NCI-H460 (cell line): Measurements from ENCODE around the gene ANGEL2. TPM values are rescaled to one million over a fixed set of nuclear protein-coding genes. Genes with fewer than 3 reads are reported as not detected.
"Not testable (repeated sequence)": the region's sequence is repeated elsewhere in the genome, so short reads cannot be mapped to it uniquely, and the experiment has no call there.

ENCODE experiments used
- DNase-seq: peaks from one replicate; pipeline ENCODE4 v3.0.0-alpha.2; 2016; ENCODE audit warnings: low read depth; ENCODE audit errors: extremely low read depth
- total RNA-seq: library from RNA; depleted of rRNA; stranded (reverse); fragments of >200 nt; shearing (Covaris generic); gene quantifications from 2 replicates; pipeline ENCODE4 v1.2.3, GENCODE V29; 2014

The ANGEL2 gene
- total RNA-seq, 1 experiment from 2014 or later = 72.2 TPM

DNA sequence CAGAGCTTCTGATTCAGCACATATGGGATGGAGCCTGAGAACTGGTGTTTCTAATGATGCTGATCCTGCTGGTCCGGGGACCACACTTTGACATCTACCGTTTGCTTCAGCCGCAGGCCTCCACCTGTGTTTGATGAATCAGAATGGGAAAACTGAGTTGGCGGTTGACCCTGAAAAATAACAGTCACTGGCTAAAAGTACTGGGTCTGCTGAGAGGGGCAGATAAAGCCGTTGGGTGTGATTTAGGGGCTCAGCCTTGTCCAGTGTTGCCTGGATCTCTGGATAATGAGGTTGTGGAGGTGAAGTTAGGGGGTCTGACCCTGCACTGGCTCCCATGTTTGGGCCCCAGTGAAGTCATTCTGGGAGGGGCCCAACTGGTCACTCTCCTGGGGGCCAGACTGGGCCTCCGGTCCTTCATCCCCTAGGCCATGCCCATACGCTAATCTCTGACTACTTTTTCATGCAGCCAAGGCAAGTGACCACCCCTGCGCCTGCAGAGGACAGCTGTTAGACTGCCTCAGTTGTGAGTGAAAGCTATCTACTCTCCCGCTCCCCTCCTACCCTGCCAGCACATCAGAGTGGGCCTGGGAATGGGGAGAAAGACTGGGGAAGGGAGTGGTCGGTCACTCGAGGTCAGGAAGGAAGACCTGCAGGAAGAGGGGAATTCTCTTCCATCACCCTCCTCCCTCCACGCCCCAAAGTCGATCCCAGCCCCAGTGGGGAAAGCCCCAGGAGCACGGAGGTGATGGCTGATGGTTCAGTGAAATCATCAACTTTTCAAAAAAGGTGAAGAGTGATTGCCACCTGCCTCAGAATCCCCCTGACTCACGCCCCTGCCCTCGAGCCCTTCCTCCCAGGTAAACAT is 37.7 kb downstream of the ANGEL2 start:
- DNase-seq = no peak

DNA sequence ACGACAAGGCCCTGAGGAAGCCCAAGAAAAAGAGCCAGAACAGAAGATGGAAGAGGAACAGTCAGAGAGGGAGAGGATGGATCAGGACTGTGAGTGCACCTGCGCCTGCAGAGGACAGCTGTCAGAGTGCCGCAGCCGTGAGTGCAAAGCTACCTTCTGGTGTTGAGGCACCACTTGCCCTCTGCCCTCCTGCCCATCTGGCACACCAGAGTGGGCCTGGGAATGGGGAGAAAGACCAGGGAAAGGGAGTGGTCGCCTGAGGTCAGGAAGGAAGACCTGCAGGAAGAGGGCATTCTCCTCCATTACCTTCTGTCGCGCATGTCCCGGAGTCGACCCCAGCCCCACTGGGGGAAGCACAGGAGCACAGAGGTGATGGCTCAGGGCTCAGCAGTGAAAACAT is 39.1 kb downstream of the ANGEL2 start:
- no peak for DNase-seq

DNA sequence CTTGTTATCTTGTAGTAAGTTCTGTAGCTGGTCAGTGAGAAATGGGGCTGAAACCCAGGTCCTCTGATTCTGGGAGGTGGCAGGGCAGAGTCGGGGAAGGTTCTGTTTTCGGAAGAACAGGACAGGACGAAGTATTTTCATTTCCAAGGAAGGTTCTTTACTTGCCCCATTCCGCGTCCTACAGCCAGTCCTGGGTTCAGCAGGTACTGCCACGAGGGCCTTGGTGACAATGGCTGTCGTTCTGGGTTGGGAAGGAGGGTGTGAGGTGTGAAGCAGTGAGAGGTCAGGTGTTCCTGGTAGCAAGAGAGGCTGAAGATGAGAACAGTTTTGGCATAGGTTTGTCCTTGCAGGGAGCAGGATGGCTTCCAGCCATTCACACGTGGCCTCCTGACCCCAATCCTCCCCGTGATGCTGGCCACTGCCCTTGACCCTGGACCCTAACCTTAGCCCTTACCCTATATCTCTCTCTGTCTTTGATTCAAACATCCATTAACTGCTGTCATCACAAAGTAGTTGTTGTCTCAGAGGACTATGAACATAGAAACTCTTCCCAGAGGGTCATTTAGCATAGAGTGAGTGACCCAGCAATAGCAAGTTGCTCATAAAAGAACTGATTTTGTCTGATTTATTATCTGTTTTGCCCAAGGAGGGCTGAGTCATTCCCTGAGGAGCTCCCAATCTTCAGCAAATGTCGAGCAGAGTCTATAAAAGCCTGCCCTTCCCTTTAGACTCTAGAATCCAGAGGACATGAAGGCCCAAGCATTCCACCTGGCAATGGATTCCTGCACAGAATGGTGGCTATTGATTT is 40.4 kb downstream of the ANGEL2 start:
- DNase-seq = no peak

DNA sequence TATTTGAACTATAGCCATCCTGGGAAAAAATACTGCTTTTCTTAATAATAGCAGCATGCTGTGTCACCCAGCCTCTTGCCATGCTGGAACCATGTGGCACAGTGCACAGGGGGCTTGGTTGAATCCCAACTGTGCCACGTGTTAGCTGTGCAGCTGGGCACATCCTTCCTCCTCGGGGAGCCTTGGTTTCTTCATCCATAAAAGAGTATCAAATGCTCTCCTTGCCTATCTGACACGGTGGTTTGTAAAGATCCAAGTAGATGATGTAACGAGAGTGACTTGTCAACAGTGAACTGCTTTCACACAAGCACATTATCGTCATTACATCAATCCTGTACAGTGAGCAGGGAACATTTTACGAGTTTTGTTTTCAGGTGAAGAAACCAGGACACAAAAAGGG is 41.0 kb downstream of the ANGEL2 start:
- DNase-seq = no peak

GRCh38 chr1:212973899-212974298 is 41.8 kb downstream of the ANGEL2 start:
- DNase-seq = no peak

DNA sequence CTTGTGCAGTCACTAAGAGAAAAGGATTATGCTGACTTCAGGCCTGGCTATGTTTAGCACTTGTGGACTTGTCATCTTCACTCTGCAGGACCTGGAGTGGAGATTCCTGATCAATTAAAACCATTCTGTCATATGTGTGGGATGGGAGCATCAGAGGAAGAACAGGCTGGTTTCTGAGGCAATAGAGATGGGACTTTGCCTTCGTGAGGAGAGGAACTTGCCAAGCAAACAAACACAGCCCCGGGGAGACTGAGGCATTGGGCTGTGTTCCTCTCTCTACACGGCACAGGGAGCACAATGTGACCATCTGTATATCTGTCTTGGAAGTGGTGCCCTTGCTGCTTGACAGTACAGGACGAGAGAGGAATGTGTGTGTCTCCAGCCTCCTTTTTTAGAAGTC is 42.2 kb downstream of the ANGEL2 start:
- DNase-seq = no peak

- no peak for DNase-seq
Measured at GRCh38 chr1:212971312-212971711, 44.4 kb downstream of the ANGEL2 start.

- DNase-seq = no peak
Measured at GRCh38 chr1:212970085-212970484, 45.6 kb downstream of the ANGEL2 start.

DNA sequence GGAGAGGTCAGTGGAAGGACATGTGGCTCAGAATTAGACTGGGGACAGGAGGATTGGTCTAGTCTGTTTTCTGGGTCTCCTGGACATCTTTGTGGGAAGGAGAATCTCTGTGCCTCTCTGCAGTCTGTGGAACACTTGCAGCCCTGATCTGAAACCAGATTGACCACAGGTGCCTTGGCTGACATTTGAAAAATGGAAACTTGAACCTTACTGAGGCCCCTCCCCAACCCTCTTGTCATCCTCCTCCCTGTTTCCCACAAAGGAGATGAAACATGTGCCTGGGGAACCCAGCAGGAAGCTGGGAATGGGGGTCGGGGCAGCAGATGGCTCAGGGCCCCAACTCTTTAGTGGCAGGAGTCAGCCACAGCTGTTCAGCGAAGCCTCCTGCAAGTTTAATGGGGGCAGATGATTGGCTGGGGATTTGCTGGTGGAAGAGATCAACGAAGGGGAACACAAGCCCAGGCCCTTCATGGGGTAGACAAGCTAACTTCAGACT is 47.3 kb downstream of the ANGEL2 start:
- DNase-seq = no peak

DNA sequence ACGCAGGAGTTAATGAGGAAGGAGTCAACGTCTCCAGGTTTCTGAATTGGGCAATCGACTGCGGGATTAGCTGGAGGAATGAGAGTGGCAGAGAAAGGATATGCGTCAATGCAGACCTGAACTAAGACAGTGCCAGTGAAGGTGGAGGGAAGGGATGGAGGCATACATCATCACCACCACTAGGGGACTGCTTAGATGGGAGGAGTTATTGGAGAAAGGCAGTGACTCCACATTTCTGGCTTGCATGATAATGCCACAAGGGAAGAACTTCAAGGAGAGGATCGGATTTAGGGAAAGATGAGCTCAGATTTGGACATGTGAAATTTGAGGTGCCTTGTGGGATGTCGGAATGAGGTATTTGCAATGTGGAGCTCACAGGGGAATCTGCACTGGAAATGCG is 47.9 kb downstream of the ANGEL2 start:
- DNase-seq = peak; percentile 64

DNA sequence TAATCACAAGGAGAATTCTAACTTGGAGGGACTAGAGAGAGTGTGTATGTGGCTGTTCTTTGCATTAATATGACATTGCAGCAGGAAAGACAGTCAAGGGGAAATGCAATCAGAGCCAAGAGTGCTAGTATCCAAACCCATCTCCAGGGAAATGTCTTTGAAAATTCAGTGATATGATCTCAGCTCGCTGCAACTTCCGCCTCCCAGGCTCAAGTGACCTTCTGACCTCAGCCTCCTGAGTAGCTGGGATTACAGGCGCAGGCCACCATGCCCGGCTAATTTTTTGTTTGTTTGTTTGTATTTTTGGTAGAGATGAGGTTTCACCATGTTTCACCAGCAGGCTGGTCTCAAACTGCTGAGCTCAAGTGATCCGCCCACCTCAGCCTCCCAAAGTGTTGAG is 49.1 kb downstream of the ANGEL2 start:
- no peak for DNase-seq

- not testable (repeated sequence) for DNase-seq
Measured at GRCh38 chr1:212964993-212965392, 50.7 kb downstream of the ANGEL2 start.

GRCh38 chr1:212964102-212964501 is 51.6 kb downstream of the ANGEL2 start:
- DNase-seq = no peak

- DNase-seq = no peak
Measured at GRCh38 chr1:212962509-212962908, 53.2 kb downstream of the ANGEL2 start.

- DNase-seq = no peak
Measured at GRCh38 chr1:212960932-212961331, 54.7 kb downstream of the ANGEL2 start.

- no peak for DNase-seq
Measured at GRCh38 chr1:212959266-212960220, 56.1 kb downstream of the ANGEL2 start.

GRCh38 chr1:212958175-212958574 is 57.5 kb downstream of the ANGEL2 start:
- no peak for DNase-seq

DNA sequence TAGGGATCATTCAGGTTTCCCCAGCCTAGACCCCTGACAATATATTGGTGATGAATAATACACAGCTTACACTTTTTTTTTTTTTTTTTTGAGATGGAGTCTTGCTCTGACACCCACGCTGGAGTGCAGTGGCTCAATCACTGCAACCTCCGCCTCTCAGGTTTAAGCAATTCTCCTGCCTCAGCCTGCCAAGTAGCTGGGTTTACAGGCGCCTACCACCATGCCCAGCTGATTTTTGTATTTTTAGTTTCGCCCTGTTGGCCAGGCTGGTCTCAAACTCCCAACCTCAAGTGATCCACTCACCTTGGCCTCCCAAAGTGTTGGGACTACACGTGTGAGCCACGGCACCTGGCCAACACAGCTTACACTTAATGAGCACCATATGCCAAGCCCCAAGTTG is 58.1 kb downstream of the ANGEL2 start:
- no peak for DNase-seq

DNA sequence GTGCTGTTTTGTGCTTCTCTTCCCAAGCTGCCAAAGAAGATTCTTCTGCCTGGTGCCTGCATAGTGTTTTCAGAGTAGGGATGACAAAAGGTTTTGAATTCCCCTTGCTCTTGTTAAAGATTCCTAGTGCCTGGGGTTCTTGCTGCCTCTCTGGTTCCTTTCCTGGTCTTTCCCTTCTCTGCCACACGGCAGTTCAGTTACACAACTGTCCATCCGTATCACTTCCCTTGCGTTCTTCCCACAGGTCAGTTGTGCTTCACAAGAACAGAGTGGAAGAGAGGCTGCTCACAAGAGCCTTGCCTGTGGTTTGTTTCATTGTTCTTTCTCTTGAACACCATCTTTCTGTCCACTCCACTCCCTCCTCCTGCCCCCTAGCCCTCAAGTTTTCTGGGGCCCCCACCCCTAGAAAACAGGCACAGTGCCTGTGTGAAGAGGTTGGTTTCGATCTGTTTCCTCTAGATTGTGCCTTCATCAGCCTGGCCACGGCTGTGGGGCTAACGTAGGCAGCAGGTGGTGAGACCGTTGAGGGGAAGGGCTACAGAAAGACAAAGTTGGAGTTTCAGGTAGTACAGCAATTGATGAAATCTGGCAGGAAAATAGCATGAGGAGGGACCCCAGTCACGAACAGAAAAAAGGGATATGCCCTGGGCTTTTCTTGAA is 59.6 kb downstream of the ANGEL2 start:
- DNase-seq = no peak

DNA sequence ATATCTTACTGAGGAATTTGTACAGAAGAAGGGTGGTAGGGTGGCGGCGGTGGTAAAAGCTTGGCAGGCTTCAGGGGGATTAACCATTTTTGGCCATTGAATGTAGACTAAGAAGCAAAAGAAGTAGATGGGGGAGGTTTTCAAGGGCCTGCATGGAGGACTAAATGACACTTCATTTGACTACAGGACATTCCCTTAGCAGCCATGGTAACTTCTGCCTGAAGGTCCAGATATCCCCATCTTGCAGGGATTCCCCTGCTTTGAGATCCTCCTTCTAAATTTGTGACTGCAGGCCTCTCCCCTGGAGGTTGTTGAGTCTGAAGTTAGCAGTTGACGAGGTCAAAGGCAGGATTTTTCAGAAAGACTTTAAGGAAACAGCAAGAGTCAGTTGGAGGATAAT is 60.6 kb downstream of the ANGEL2 start:
- DNase-seq = no peak
